Endothelial cell of umbilical vein (primary cell): Measurements from ENCODE around the gene DTD1. TPM values are rescaled to one million over a fixed set of nuclear protein-coding genes. Genes with fewer than 3 reads are reported as not detected.

Source experiments
- BruUV-seq: library from RNA; stranded (reverse); fragments of 400-500 nt; replicated peaks from 2 replicates; lab custom pipeline; 2021; lab: Mats Ljungman, UMichigan
- CTCF ChIA-PET: fragments of 300-600, 350-600 bp; sonication (Branson Sonifier 250); formaldehyde crosslinking; loops from one replicate; lab custom pipeline; 2021; ENCODE audit warnings: antibody characterized with exemption, inconsistent platforms; lab: Charles Lee
- POLR2A ChIA-PET: fragments of 300-600, 350-600 bp; sonication (Branson Sonifier 250); formaldehyde crosslinking; loops from one replicate; lab custom pipeline; 2021; ENCODE audit warnings: antibody characterized with exemption, inconsistent platforms; lab: Charles Lee
- DNase-seq: peaks from one replicate; pipeline ENCODE4 v3.0.0-alpha.2; 2011; ENCODE audit warnings: low read depth, low spot score
- FAIRE-seq: peaks from 2 replicates; lab custom pipeline; 2011; peaks lifted over from hg19 to GRCh38; lab: Jason Lieb, UNC
- H2AFZ ChIP-seq: 2 replicates; pipeline ENCODE4 v1.6.0; 2012; ENCODE audit warnings: low read depth, low read length, control low read depth, inconsistent platforms
- H3K27ac ChIP-seq: 2 replicates; pipeline ENCODE4 v1.5.1; 2011; ENCODE audit warnings: low read depth, mild to moderate bottlenecking, control low read depth, low read length, moderate library complexity; ENCODE audit not compliant: insufficient read depth
- H3K27me3 ChIP-seq, 2 experiments: 2 replicates each; pipeline versions ENCODE4 v1.6.0 to v1.6.1; 2011; ENCODE audit warnings: low read length in 2 of 2, mixed read lengths in 1 of 2; ENCODE audit not compliant: control insufficient read depth in 2 of 2, insufficient read depth in 2 of 2
- H3K36me3 ChIP-seq, 2 experiments: 2 replicates in 1 of 2; 3 replicates in 1 of 2; pipeline ENCODE4 v1.5.1; 2011; ENCODE audit warnings: low read length in 2 of 2, mild to moderate bottlenecking in 1 of 2, moderate library complexity in 1 of 2; ENCODE audit not compliant: control insufficient read depth in 2 of 2, insufficient read depth in 2 of 2; ENCODE audit errors: extremely low read depth in 1 of 2
- H3K4me1 ChIP-seq: 3 replicates; pipeline ENCODE4 v1.5.1; 2011; ENCODE audit warnings: mild to moderate bottlenecking, low read length; ENCODE audit not compliant: control insufficient read depth, insufficient read depth; ENCODE audit errors: extremely low read depth
- H3K4me2 ChIP-seq: 2 replicates; pipeline ENCODE4 v1.6.1; 2011; ENCODE audit warnings: low read length, control low read depth, mixed read lengths; ENCODE audit not compliant: insufficient read depth
- H3K4me3 ChIP-seq, 3 experiments: fragments of 200-600 bp in 1 of 3; sonication (generic), shearing (Covaris generic) in 1 of 3; replicated peaks in 1 of 3; 2 replicates each; pipeline ENCODE4 v1.5.1; 2011 to 2016; ENCODE audit warnings: control low read depth in 3 of 3, low read length in 3 of 3, mild to moderate bottlenecking in 2 of 3, inconsistent platforms in 1 of 3, low read depth in 1 of 3, moderate library complexity in 1 of 3; ENCODE audit not compliant: insufficient read depth in 1 of 3
- H3K79me2 ChIP-seq: 2 replicates; pipeline ENCODE4 v1.6.0; 2012; ENCODE audit warnings: low read length, inconsistent platforms; ENCODE audit not compliant: control insufficient read depth, insufficient read depth
- H3K9ac ChIP-seq: replicated peaks from 2 replicates; pipeline ENCODE3; 2011; ENCODE audit warnings: low read length, control low read depth; ENCODE audit not compliant: insufficient read depth; ENCODE audit errors: extremely low read depth
- H3K9me1 ChIP-seq: replicated peaks from 3 replicates; pipeline ENCODE4 v1.6.0; 2011; ENCODE audit warnings: mild to moderate bottlenecking, low read length; ENCODE audit not compliant: control insufficient read depth, insufficient read depth; ENCODE audit errors: extremely low read depth
- H3K9me3 ChIP-seq: replicated peaks from 2 replicates; pipeline ENCODE4 v1.5.1; 2012; ENCODE audit warnings: low read length, inconsistent platforms; ENCODE audit not compliant: control insufficient read depth, insufficient read depth
- H4K20me1 ChIP-seq: replicated peaks from 2 replicates; pipeline ENCODE3; 2011; ENCODE audit warnings: mild to moderate bottlenecking, low read length; ENCODE audit not compliant: control insufficient read depth, insufficient read depth; ENCODE audit errors: extremely low read depth
- CTCF ChIP-seq, 2 donors: IDR thresholded peaks; 1 replicate in 1 of 2; 2 replicates in 1 of 2; pipeline ENCODE4 v1.5.1; 2011; ENCODE audit warnings: low read length in 2 of 2, mild to moderate bottlenecking in 2 of 2, moderate library complexity in 2 of 2, control low read depth in 1 of 2, inconsistent platforms in 1 of 2, low read depth in 1 of 2; ENCODE audit not compliant: insufficient read depth in 1 of 2; ENCODE audit errors: extremely low read depth in 1 of 2
- EZH2 ChIP-seq: IDR thresholded peaks from 2 replicates; pipeline ENCODE4 v1.6.1; 2012; ENCODE audit warnings: borderline replicate concordance, low read depth, mild to moderate bottlenecking, moderate library complexity, low read length, inconsistent platforms; ENCODE audit not compliant: severe bottlenecking
- FOS ChIP-seq: IDR thresholded peaks from 2 replicates; pipeline ENCODE4 v1.6.1; 2011; ENCODE audit warnings: mild to moderate bottlenecking, low read length, moderate library complexity, borderline replicate concordance; ENCODE audit not compliant: insufficient read depth
- GATA2 ChIP-seq: IDR thresholded peaks from 2 replicates; pipeline ENCODE4 v1.7.0; 2011; ENCODE audit warnings: low read depth, mild to moderate bottlenecking, moderate library complexity, mixed read lengths, low read length; ENCODE audit not compliant: insufficient read length, insufficient read depth
- JUN ChIP-seq: IDR thresholded peaks from 2 replicates; pipeline ENCODE4 v1.6.1; 2011; ENCODE audit warnings: borderline replicate concordance, low read depth; ENCODE audit not compliant: insufficient read length, insufficient read depth
- POLR2A ChIP-seq: IDR thresholded peaks from 2 replicates; pipeline ENCODE4 v1.6.1; 2012; ENCODE audit warnings: low read depth, mild to moderate bottlenecking, control low read depth, low read length
- dilution Hi-C: fragments of 300-500 bp; cut with MboI; formaldehyde crosslinking; loops from one replicate; pipeline ENCODE4 v1.15.0; 2019; ENCODE audit warnings: low sequenced_read_pairs; ENCODE audit not compliant: extremely low pct_ligation_motif_present
- intact Hi-C: fragments of 100-400 bp; cut with micrococcal nuclease; formaldehyde crosslinking; loops from one replicate; pipeline ENCODE4 v1.10.0; 2022
- polyA plus RNA-seq, 4 experiments: library from polyadenylated mRNA; depleted of rRNA in 3 of 4; stranded (reverse) in 3 of 4; unstranded in 1 of 4; fragments of >200 nt; gene quantifications; 2 replicates each; pipeline versions ENCODE4 v1.2.1 to v1.2.3, GENCODE V29; 2011 to 2012; ENCODE audit warnings: missing spikeins in 1 of 4
- total RNA-seq: library from RNA; stranded (reverse); gene quantifications from 2 replicates; pipeline ENCODE4 v1.2.3, GENCODE V29; 2021

DTD1 gene
- total and polyA plus RNA-seq, 2 donors (not counting 3 experiments of a cell fraction or from before 2014, with no cell fraction given): 48.2 to 50.8 TPM

- POLR2A ChIA-PET: no interaction called here
- H3K9ac ChIP-seq: no peak overlapping the region
- CTCF ChIA-PET: no interaction called here
- H2AFZ ChIP-seq: no peak overlapping the region
- no peaks in the 10 kb centered on the region for H3K4me1 ChIP-seq
- FAIRE-seq (no peak), DNase-seq (peak; percentile 17)
- dilution Hi-C loops: no loop called here
- no peak overlapping the region for H3K4me2 ChIP-seq
- H3K9me3 ChIP-seq: no peaks in the 10 kb centered on the region
- no peaks in the 10 kb centered on the region for H3K79me2 ChIP-seq
- BruUV-seq: no TSS peak
- H3K9me1 ChIP-seq: no peaks in the 10 kb centered on the region
- H3K4me3 ChIP-seq: no peak overlapping the region
- intact Hi-C loops: no loop called here
- H3K27ac ChIP-seq: no peak overlapping the region
- no peaks in the 10 kb centered on the region for H4K20me1 ChIP-seq
- no peaks in the 10 kb centered on the region for H3K36me3 ChIP-seq
- TF ChIP-seq GATA2 (no peak), CTCF (IDR thresholded peaks at IDR 0.05; ENCODE audit: extremely low read depth in 1 of 2, insufficient read depth in 1 of 2, low read depth in 1 of 2, low read length in 2 of 2) (no peak), EZH2 (no peak)
- H3K27me3 ChIP-seq: no peaks in the 10 kb centered on the region
These were observed 21.9 kb downstream of the DTD1 start for GRCh38 chr20:18609741-18610140.

GRCh38 chr20:18611492-18611891, 23.6 kb downstream of the DTD1 start:
- H3K9me3 ChIP-seq: no peaks in the 10 kb centered on the region
- no peaks in the 10 kb centered on the region for H3K27me3 ChIP-seq
- no peaks in the 10 kb centered on the region for H4K20me1 ChIP-seq
- H3K4me2 ChIP-seq: no peak overlapping the region
- POLR2A ChIA-PET: interaction anchor here (0.5 kb wide), 1 partner anchor 30 kb away, joined by 3 read pairs; no protein-coding TSS in a partner anchor
- intact Hi-C loops (no loop called here), dilution Hi-C loops (no loop called here)
- no peaks in the 10 kb centered on the region for H3K36me3 ChIP-seq
- H3K9me1 ChIP-seq: no peaks in the 10 kb centered on the region
- no peak for DNase-seq
- FAIRE-seq: no peak
- no peaks in the 10 kb centered on the region for H3K4me1 ChIP-seq
- no peak overlapping the region for H3K27ac ChIP-seq
- TF ChIP-seq JUN (no peak), POLR2A (no peak), FOS (no peak)
- no TSS peak for BruUV-seq
- H2AFZ ChIP-seq: no peak overlapping the region
- H3K4me3 ChIP-seq: no peak overlapping the region
- H3K79me2 ChIP-seq: no peaks in the 10 kb centered on the region
- H3K9ac ChIP-seq: no peak overlapping the region
- CTCF ChIA-PET: interaction anchor here (1.2 kb wide), 1 partner anchor 21 kb away, joined by 3 read pairs; no protein-coding TSS in a partner anchor
